CD1c-positive myeloid dendritic cell (primary cell): Measurements from ENCODE around the gene TMEM52.

Source experiments
- DNase-seq: peaks from one replicate; pipeline ENCODE4 v3.0.0-alpha.2; 2016; ENCODE audit errors: extremely low spot score

The TMEM52 gene

DNA sequence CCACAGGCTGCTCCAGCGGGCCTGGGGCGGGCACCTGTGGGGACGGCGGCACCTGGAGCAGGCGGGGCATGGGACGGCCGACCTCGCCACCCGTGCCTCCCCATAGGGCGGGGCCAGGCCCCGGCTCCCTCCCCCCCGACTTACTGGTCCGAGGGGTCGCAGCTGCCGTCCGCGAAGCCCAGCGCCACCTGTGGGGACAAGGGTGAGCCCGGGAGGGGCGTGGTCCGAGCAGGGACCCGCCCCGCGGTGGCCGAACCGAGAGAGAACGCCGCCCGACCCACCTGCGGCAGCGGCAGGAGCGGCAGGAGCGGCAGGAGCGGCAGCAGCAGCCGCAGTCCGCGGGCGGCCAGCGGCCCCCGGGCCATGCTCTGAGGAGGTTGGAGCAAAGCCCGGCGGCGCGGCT lies at the start of gene TMEM52:
TSS of gene TMEM52 (minus strand) at position 379 of the 403 bp plus-strand sequence. CDS start at position 365, 14 bp downstream.
- DNase-seq: no peak

GRCh38 chr1:1967879-1968278 lies 48.8 kb upstream of the TMEM52 start:
- DNase-seq: no peak

- peak; percentile 11 for DNase-seq
Observed at GRCh38 chr1:1967151-1967550, 48.1 kb upstream of the TMEM52 start.

DNA sequence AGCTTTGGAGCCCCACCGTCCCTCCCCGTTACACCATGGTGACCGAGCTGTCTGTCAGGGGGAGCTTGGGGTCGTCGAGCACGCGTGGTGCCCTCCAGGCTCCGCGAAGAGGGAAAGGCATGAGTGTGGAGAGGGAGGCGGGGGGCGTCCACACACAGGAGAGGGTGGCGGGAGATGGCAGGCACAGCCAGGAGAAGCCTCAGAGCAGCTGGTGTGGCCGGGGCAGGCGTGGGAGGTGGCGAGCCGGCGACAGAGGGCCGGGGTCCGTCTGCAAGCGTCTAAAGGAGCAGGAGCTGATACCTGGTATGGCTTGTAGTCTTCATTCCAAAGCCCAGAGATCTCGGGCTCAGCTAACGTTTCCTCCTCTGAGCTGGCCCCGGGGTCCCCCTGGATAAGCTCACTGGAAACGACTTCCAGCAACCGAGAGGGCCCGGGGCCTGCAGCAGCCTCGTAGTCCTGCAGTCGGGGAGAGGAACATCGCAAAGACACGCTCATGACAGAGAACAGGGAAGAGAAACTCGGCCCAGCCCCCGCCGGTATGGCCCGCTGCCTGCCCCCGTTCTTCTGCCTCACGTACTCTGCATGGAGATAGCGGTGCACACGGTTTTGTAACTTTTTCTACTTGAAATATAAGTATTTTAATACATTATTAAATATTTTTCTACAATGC lies 47.1 kb upstream of the TMEM52 start:
- peak; percentile 54 for DNase-seq

GRCh38 chr1:1965546-1965945 lies 46.5 kb upstream of the TMEM52 start:
- no peak for DNase-seq

DNA sequence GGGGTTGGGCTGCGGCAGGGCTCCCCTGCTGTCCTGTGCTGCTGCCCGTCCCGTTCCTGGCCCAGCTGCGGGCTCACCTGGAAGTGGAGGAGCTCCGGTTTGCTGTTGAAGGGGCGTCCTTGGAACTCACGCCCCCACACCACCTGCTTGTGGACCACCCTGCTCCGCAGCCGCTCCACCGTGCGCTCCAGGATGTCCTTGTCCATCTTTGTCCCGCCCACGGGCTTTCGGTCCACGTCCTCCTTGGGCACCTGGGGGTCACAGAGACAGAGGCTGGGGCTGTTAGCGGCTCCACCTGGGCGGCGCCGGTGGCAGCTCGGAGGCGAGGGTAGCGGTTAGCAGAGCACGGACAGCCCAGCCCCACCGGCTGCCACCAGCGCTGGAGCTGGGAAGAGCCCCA lies 45.7 kb upstream of the TMEM52 start:
- no peak for DNase-seq

DNA sequence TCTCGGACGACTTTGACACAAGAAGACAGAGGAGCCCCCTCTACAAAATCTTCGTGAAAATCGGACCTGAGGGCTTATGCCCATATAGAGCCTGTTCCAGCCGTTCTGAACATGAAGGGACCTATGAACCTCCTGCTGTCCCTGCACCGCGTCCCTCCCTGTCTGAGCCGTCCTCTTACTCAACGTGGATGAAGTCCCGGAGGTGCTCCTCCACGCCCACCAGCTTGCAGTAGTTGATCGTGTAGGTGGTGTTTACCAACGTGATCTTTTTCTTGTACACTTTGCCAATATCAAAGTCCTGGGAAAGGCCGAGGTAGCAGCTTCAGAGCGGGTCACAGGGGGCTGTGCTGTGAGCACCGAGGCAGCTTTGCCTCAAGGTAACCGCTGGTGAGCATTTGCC lies 44.5 kb upstream of the TMEM52 start:
- no peak for DNase-seq

- DNase-seq: no peak
Observed at GRCh38 chr1:1962752-1963151, 43.7 kb upstream of the TMEM52 start.

DNA sequence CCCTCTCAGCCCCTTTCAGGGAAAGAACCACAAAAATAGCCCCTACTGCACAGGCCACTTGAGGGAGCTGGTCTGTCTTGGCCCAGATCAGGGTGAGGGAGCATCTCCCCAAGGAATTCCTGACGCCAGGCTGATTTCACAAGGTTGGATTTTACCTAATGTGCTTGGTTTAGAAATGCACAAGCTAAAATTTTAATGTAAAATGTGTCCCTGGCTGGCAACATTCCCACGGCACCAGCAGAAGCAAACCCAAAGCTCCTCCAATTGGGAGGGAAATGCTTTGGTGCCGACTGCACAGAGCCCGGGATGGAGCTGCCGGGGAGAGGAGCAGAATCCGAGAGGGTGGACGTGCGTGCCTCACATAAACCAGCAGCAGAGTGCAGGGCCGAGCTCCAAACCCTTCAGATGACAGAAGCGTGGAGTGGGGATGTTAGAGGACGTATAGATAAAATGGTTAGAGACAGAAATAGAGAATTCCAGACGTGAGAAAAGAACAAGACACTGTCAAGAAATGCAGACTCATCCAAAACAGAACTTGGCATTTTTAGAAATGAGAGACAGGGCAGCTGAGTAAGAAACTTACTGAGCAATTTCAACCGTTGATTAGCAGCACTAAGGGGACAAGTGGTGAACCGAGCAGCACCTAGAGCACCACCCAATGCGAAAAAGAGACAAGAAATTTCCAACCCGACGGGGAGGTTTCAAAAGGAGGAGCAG lies 41.6 kb upstream of the TMEM52 start:
- no peak for DNase-seq

- DNase-seq: peak; percentile 64
Observed at GRCh38 chr1:1959840-1960479, 40.9 kb upstream of the TMEM52 start.

DNA sequence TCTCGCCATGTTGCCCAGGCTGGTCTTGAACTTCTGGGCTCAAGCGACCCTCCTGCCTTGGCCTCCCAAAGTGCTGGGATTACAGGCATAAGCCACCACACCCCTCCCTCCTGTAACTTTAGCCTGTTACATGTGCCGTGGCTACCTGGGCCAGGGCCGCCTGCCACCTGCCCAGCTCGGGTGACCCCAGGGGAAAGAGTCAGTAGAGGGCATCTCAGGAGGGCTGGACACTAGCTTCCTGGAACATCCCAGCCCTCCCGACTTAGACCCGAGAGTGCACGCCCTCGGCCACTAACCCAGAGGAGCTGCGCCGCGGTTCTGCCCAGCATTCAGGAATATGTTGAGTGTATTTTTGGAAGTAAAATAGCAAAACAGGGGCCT lies 40.4 kb upstream of the TMEM52 start:
- no peak for DNase-seq

GRCh38 chr1:1958071-1958541 lies 39.0 kb upstream of the TMEM52 start:
- DNase-seq: no peak

- DNase-seq: no peak
Observed at GRCh38 chr1:1957533-1957961, 38.5 kb upstream of the TMEM52 start.

DNA sequence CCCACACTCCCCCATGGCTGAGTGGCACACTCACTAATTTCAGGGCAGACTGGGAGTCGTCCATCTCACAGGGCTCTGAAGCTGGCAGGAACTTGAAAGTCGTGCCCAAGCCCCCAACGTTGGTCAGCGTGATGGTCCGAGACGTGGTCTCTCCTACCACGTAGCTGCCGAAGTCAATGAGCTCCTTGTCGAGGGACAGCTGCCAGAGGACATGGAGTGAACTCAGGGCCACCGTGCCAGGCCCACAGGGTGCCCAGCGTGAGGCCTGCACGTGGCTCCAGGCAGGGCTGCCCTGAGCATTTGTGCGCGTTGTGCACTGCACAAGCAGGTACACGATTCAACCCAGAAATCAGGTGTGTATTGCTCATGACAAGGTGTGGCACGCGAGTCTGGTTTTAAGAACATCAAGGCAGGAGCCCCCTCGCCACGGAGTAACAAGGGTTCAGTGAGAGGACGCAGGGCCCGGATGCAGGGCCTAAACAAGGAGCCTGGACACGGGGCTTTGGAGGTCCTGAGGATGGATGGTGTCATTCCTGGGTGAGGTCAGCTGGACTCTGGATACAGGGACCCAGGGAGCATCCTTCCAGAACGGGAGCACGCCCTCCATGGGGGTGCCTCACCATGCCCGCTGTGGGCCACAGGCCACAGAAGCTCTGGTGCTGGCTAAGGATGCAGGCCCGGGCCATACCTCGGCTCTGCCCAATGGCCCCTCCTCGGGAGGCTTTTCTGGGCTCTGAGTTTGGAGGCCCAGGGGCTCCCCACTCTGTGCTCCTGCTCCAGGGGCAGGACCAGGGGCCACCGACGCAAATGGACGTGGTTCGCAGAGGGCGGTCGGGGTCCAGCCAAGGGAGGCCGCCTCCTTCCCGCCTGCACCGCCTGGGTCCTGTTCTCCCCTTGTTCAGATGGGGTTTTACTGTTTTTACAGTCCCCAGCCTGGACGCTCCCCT lies 37.8 kb upstream of the TMEM52 start:
- DNase-seq: no peak

DNA sequence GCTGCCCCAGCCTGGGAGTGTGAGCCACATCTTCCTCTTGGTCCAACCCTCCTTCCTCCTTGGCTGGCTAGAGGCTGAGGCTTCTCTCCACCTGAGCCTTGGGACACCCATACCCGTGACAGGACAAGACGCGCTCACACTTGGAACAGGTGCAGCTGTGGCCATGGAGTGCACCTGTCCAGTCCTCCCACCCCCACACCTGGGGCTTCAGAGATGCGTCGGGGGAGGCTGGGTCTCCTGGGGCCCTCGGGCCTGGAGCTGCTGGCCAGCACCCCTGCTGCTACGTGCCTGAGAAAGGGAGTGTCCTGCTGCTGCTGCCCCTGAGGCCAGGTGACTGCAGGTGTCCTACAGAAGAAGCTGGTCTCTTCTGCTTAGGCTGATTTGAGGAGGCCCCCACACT lies 37.0 kb upstream of the TMEM52 start:
- DNase-seq: no peak

DNA sequence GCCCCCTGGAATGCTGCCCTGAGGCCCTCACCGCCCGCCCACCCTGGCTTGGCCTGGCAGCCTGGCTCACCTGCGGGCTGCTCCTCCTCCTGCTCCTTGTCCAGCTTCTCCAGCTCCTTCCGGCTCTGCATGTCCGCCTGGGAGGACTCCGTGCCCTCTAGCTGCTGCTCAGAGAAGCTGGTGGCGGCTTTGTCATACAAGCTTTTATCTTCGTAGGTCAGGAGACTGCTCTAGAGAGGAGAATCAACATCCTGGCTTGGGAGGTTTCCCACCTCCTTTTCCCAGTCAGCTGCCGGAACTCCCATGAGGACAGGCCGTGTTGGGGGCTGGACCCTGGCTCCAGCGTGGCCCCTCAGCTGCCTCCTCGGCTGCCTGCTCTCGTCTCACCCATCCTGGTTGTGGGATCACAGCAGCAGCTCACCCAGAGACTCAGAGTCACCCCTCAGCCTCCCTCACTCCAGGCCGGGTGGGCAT lies 36.6 kb upstream of the TMEM52 start:
- no peak for DNase-seq

DNA sequence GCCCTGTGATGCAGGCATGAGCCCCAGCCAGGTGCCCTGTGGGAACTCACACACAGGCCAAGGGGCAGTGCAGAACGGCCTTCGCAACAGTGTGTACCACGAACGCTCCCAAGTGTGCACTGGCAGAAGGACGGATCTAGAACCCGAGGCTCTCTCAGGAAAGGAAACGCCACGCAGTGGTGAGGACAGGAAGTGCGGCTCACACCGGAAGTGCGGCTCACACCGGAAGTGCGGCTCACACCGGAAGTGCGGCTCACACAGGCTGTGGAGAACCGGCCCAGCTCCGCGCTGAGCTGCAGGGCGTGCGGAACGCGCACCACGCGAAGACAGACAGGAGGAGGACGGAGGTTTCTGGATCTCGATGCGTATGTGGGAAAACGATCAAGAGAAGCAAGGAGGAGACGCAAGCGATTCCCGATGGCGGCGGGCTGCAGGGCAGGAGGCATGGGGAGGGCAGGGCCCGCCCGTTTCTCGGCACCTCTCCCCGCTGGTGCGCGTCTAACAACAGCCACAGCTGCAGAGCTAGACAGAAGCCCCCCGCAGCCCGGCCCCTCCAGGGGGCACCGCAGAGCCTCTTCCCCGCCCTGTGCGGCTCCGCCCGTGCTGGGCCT lies 35.9 kb upstream of the TMEM52 start:
- DNase-seq: no peak

DNA sequence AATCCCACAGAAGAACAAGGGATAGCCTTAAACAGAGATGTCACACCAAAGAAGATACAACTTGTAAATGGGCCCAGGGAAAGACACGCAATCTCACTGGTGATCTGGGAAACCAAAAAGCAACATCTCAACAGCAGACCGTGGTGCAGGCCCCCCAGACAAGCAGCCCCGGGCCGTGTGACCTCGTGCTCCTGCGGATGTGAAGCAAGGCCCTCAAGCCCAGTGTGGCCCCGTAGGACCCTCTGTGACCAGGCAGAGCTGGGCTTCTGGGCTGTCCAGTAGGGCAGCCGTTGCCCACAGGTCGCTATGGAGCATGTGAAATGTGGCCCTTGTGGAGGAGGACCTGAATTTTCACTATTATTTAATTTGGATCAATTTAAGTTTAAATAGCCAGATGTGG lies 34.9 kb upstream of the TMEM52 start:
- no peak for DNase-seq

GRCh38 chr1:1950940-1951339 lies 31.9 kb upstream of the TMEM52 start:
- no peak for DNase-seq

GRCh38 chr1:1948783-1949182 lies 29.7 kb upstream of the TMEM52 start:
- no peak for DNase-seq

DNA sequence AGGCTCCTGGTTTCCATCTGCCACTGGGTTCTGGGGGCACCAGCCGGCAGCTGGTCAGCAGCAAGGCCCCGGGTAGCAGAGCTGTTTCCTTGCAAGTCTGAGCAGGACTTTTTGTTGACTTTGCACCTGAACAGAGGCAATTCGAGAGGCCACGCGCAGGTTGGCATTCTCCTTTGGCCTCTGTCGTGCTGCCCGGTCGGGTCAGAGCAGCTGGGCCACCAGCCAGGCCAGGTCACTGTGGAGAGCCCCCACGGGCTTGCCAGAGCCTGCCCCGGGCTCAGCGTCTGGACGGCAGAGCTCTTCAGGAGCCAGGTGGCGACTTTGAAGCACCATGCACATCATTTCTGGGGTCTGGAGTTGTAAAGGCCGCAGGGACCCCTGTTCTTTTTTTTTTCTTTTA lies 28.4 kb upstream of the TMEM52 start:
- DNase-seq: no peak
